Esophagus squamous epithelium (tissue), 4 donors: ENCODE results near the gene FAM151A.

Source experiments
- CTCF ChIP-seq, 6 experiments: fragments of 450-650 bp in 4 of 6; fragments of 200-600 bp in 2 of 6; sonication (generic) in 2 of 6; IDR thresholded peaks; one replicate each; pipeline ENCODE4 v1.5.1; 2016 to 2019; ENCODE audit warnings: antibody characterized with exemption in 6 of 6, mild to moderate bottlenecking in 4 of 6, moderate library complexity in 4 of 6
- POLR2A ChIP-seq, 4 donors: fragments of 450-650 bp; IDR thresholded peaks; one replicate each; pipeline ENCODE4 v1.6.1; 2017; ENCODE audit warnings: antibody characterized with exemption in 4 of 4, mild to moderate bottlenecking in 4 of 4, moderate library complexity in 3 of 4

GRCh38 chr1:54581621-54582035 is 41.7 kb downstream of the FAM151A start:
- TF ChIP-seq POLR2A (IDR thresholded peaks at IDR 0.05) = peak in 3 of 4 donors; percentile 45 to 55 (median 47)
- TF ChIP-seq CTCF (IDR thresholded peaks at IDR 0.05) = no peak
